ENCODE measurements around the gene PCBP1. TPM values are rescaled to one million over a fixed set of nuclear protein-coding genes. Genes with fewer than 3 reads are reported as not detected.
"Not testable (repeated sequence)": the region's sequence is repeated elsewhere in the genome, so short reads cannot be mapped to it uniquely, and the experiment has no call there.

The PCBP1 gene
- total and polyA plus RNA-seq, 5 donors from 2014 or later, result 131 to 330 (median 185) TPM

GRCh38 chr2:70089220-70089982 is 2.1 kb downstream of the PCBP1 start:
- ATAC-seq (ENCODE audit: low read depth in 2 of 2) (no peak), DNase-seq (peak in 2 of 3 donors; percentile 17 to 66)
- peaks cover 70% of the 10 kb centered on the region for H3K4me1 ChIP-seq (ENCODE audit: control insufficient read depth, insufficient read depth, low read length, poor library complexity, severe bottlenecking)
- H3K4me1 Mint-ChIP-seq, result peaks cover 30 to 78% (median 58%) of the 10 kb centered on the region in 4 donors
- no peaks in the 10 kb centered on the region for H3K9me3 ChIP-seq (ENCODE audit: control insufficient read depth in 2 of 2, low read length in 2 of 2)
- peak overlapping the region; percentile 98 to 100 (median 100) for H3K27ac Mint-ChIP-seq
- no peaks in the 10 kb centered on the region for H3K9me3 Mint-ChIP-seq
- H3K36me3 Mint-ChIP-seq, result peaks cover 39% of the 10 kb centered on the region
- peaks cover 12% of the 10 kb centered on the region for H3K27me3 Mint-ChIP-seq
- H3K4me3 ChIP-seq (ENCODE audit: low read depth, low read length), result peak overlapping the region; percentile 98
- H3K36me3 ChIP-seq (ENCODE audit: control insufficient read depth, insufficient read depth, low read length), result peaks cover 5% of the 10 kb centered on the region
- H3K4me3 Mint-ChIP-seq, result peak overlapping the region; percentile 95 to 98 (median 98)
- peak overlapping the region; percentile 100 for H3K27ac ChIP-seq (ENCODE audit: insufficient read depth, low read length, poor library complexity, severe bottlenecking)
- no peaks in the 10 kb centered on the region for H3K27me3 ChIP-seq (ENCODE audit: control insufficient read depth, insufficient read depth, low read length)

GRCh38 chr2:70089983-70090525 is 2.8 kb downstream of the PCBP1 start:
- peaks cover 39% of the 10 kb centered on the region for H3K36me3 Mint-ChIP-seq
- H3K27ac Mint-ChIP-seq, result peak overlapping the region; percentile 98 to 100 (median 100)
- H3K9me3 ChIP-seq (ENCODE audit: control insufficient read depth in 2 of 2, low read length in 2 of 2), result no peaks in the 10 kb centered on the region
- peaks cover 12% of the 10 kb centered on the region for H3K27me3 Mint-ChIP-seq
- H3K4me3 Mint-ChIP-seq, result peak overlapping the region; percentile 95 to 98 (median 98)
- peaks cover 5% of the 10 kb centered on the region for H3K36me3 ChIP-seq (ENCODE audit: control insufficient read depth, insufficient read depth, low read length)
- H3K27me3 ChIP-seq (ENCODE audit: control insufficient read depth, insufficient read depth, low read length), result no peaks in the 10 kb centered on the region
- H3K4me1 Mint-ChIP-seq, result peaks cover 31 to 79% (median 60%) of the 10 kb centered on the region in 4 donors
- DNase-seq (no peak), ATAC-seq (ENCODE audit: low read depth in 2 of 2) (no peak)
- H3K27ac ChIP-seq (ENCODE audit: insufficient read depth, low read length, poor library complexity, severe bottlenecking), result peak overlapping the region; percentile 100
- H3K4me1 ChIP-seq (ENCODE audit: control insufficient read depth, insufficient read depth, low read length, poor library complexity, severe bottlenecking), result peaks cover 70% of the 10 kb centered on the region
- H3K9me3 Mint-ChIP-seq, result no peaks in the 10 kb centered on the region
- H3K4me3 ChIP-seq (ENCODE audit: low read depth, low read length), result peak overlapping the region; percentile 75

- no peaks in the 10 kb centered on the region for H3K27me3 ChIP-seq (ENCODE audit: control insufficient read depth, insufficient read depth, low read length)
- H3K4me1 ChIP-seq (ENCODE audit: control insufficient read depth, insufficient read depth, low read length, poor library complexity, severe bottlenecking), result peaks cover 70% of the 10 kb centered on the region
- H3K36me3 ChIP-seq (ENCODE audit: control insufficient read depth, insufficient read depth, low read length), result peaks cover 5% of the 10 kb centered on the region
- peak overlapping the region; percentile 75 for H3K4me3 ChIP-seq (ENCODE audit: low read depth, low read length)
- no peaks in the 10 kb centered on the region for H3K9me3 Mint-ChIP-seq
- DNase-seq, result no peak
- H3K4me3 Mint-ChIP-seq, result peak overlapping the region; percentile 95 to 98 (median 98)
- peaks cover 28 to 79% (median 59%) of the 10 kb centered on the region in 4 donors for H3K4me1 Mint-ChIP-seq
- peak overlapping the region; percentile 98 to 100 (median 100) for H3K27ac Mint-ChIP-seq
- no peaks in the 10 kb centered on the region for H3K9me3 ChIP-seq (ENCODE audit: control insufficient read depth in 2 of 2, low read length in 2 of 2)
- peak overlapping the region; percentile 100 for H3K27ac ChIP-seq (ENCODE audit: insufficient read depth, low read length, poor library complexity, severe bottlenecking)
- peaks cover 12% of the 10 kb centered on the region for H3K27me3 Mint-ChIP-seq
- H3K36me3 Mint-ChIP-seq, result peaks cover 39% of the 10 kb centered on the region
- no peak for ATAC-seq (ENCODE audit: low read depth in 2 of 2)
Measured at GRCh38 chr2:70090706-70091334, 3.5 kb downstream of the PCBP1 start.

GRCh38 chr2:70091364-70091763 is 4.1 kb downstream of the PCBP1 start:
- H3K27me3 Mint-ChIP-seq, result peaks cover 10% of the 10 kb centered on the region
- H3K4me1 Mint-ChIP-seq, result peaks cover 25 to 75% (median 56%) of the 10 kb centered on the region in 4 donors
- no peaks in the 10 kb centered on the region for H3K9me3 Mint-ChIP-seq
- H3K4me3 ChIP-seq (ENCODE audit: low read depth, low read length), result peak overlapping the region; percentile 52
- DNase-seq, result no peak
- no peaks in the 10 kb centered on the region for H3K27me3 ChIP-seq (ENCODE audit: control insufficient read depth, insufficient read depth, low read length)
- H3K27ac ChIP-seq (ENCODE audit: insufficient read depth, low read length, poor library complexity, severe bottlenecking), result peak overlapping the region; percentile 100
- peak overlapping the region; percentile 78 to 100 (median 92) for H3K27ac Mint-ChIP-seq
- H3K4me1 ChIP-seq (ENCODE audit: control insufficient read depth, insufficient read depth, low read length, poor library complexity, severe bottlenecking), result peaks cover 68% of the 10 kb centered on the region
- no peaks in the 10 kb centered on the region for H3K9me3 ChIP-seq (ENCODE audit: control insufficient read depth in 2 of 2, low read length in 2 of 2)
- ATAC-seq (ENCODE audit: low read depth in 2 of 2), result no peak
- H3K4me3 Mint-ChIP-seq, result peak overlapping the region; percentile 68 to 92 (median 78)
- peaks cover 5% of the 10 kb centered on the region for H3K36me3 ChIP-seq (ENCODE audit: control insufficient read depth, insufficient read depth, low read length)
- H3K36me3 Mint-ChIP-seq, result peaks cover 39% of the 10 kb centered on the region

GRCh38 chr2:70091816-70092215 is 4.5 kb downstream of the PCBP1 start:
- H3K27me3 ChIP-seq (ENCODE audit: control insufficient read depth, insufficient read depth, low read length), result no peaks in the 10 kb centered on the region
- peaks cover 64% of the 10 kb centered on the region for H3K4me1 ChIP-seq (ENCODE audit: control insufficient read depth, insufficient read depth, low read length, poor library complexity, severe bottlenecking)
- Mint-ChIP-seq H3K4me1 (peaks cover 25 to 75% (median 56%) of the 10 kb centered on the region in 4 donors), H3K4me3 (peak overlapping the region; percentile 68 to 92 (median 78)), H3K27ac (peak overlapping the region; percentile 78 to 100 (median 92)), H3K27me3 (peaks cover 5% of the 10 kb centered on the region), H3K9me3 (no peaks in the 10 kb centered on the region), H3K36me3 (peaks cover 39% of the 10 kb centered on the region)
- H3K9me3 ChIP-seq (ENCODE audit: control insufficient read depth in 2 of 2, low read length in 2 of 2), result no peaks in the 10 kb centered on the region
- ATAC-seq (ENCODE audit: low read depth in 2 of 2), result no peak
- peak overlapping the region; percentile 100 for H3K27ac ChIP-seq (ENCODE audit: insufficient read depth, low read length, poor library complexity, severe bottlenecking)
- DNase-seq, result peak in 2 of 3 donors; percentile 41 to 68
- H3K4me3 ChIP-seq (ENCODE audit: low read depth, low read length), result peak overlapping the region; percentile 52
- H3K36me3 ChIP-seq (ENCODE audit: control insufficient read depth, insufficient read depth, low read length), result peaks cover 5% of the 10 kb centered on the region

- peak overlapping the region; percentile 100 for H3K27ac ChIP-seq (ENCODE audit: insufficient read depth, low read length, poor library complexity, severe bottlenecking)
- DNase-seq; H3K9me3 Mint-ChIP-seq; H3K4me3 ChIP-seq (ENCODE audit: low read depth, low read length); H3K27me3 ChIP-seq (ENCODE audit: control insufficient read depth, insufficient read depth, low read length); ATAC-seq (ENCODE audit: low read depth in 2 of 2); H3K27me3 Mint-ChIP-seq; H3K9me3 ChIP-seq (ENCODE audit: control insufficient read depth in 2 of 2, low read length in 2 of 2); H3K36me3 ChIP-seq (ENCODE audit: control insufficient read depth, insufficient read depth, low read length): not testable (repeated sequence)
- Mint-ChIP-seq H3K4me1 (peaks cover 25 to 74% (median 53%) of the 10 kb centered on the region in 4 donors), H3K27ac (peak overlapping the region; percentile 80 to 97 (median 96)), H3K4me3 (peak overlapping the region in 3 of 4 donors; percentile 65 to 94 (median 89)), H3K36me3 (peaks cover 34% of the 10 kb centered on the region)
- peaks cover 64% of the 10 kb centered on the region for H3K4me1 ChIP-seq (ENCODE audit: control insufficient read depth, insufficient read depth, low read length, poor library complexity, severe bottlenecking)
Measured at GRCh38 chr2:70092576-70093243, 5.4 kb downstream of the PCBP1 start.

All from CD4-positive, CD25-positive, alpha-beta regulatory T cell (primary cell).